ENCODE measurements around the gene DGKI.

GRCh38 chr7:137462847-137463246 lies 383.9 kb downstream of the DGKI start:
- no peak for TF ChIP-seq REST (IDR thresholded peaks at IDR 0.05)
- TF ChIP-seq CTCF (IDR thresholded peaks at IDR 0.05; ENCODE audit: low read depth, low read length, missing input control) = no peak
- TF ChIP-seq MAX (IDR thresholded peaks at IDR 0.05) = no peak
- no peak for TF ChIP-seq ZBTB33 (IDR thresholded peaks at IDR 0.05)
- no peak for TF ChIP-seq SP1 (IDR thresholded peaks at IDR 0.05)
- TF ChIP-seq YY1 (IDR thresholded peaks at IDR 0.05) = no peak
- TF ChIP-seq EGR1 (IDR thresholded peaks at IDR 0.05; ENCODE audit: low read depth in 2 of 2) = no peak
- no peak for TF ChIP-seq JUND (IDR thresholded peaks at IDR 0.05)
- no peak for TF ChIP-seq TAF1 (conservative IDR thresholded peaks at IDR 0.05)
- TF ChIP-seq RAD21 (IDR thresholded peaks at IDR 0.05) = no peak
- no peak for TF ChIP-seq RXRA (IDR thresholded peaks at IDR 0.05)
- no peak for TF ChIP-seq FOXA2 (IDR thresholded peaks at IDR 0.05)
- no peak for TF ChIP-seq GABPA (IDR thresholded peaks at IDR 0.05 in 1 of 2, conservative IDR thresholded peaks at IDR 0.05 in 1 of 2)
- no peak for TF ChIP-seq NR2F2 (IDR thresholded peaks at IDR 0.05)
